Prostate gland (tissue), 2 donors: ENCODE measurements around the gene LCP2. TPM values are rescaled to one million over a fixed set of nuclear protein-coding genes. Genes with fewer than 3 reads are reported as not detected.

ENCODE experiments used
- DNase-seq: peaks from one replicate; pipeline ENCODE4 v3.0.0-alpha.2; 2019; ENCODE audit warnings: low spot score
- H3K27ac ChIP-seq, 2 donors: fragments of 200-600 bp; sonication (generic); 2 replicates each; pipeline ENCODE4 v1.5.1; 2017 to 2019
- H3K27me3 ChIP-seq: fragments of 200-600 bp; sonication (generic); replicated peaks from 2 replicates; pipeline ENCODE4 v1.5.1; 2019; ENCODE audit not compliant: insufficient read depth
- H3K36me3 ChIP-seq, 2 donors: fragments of 200-600 bp; sonication (generic); 1 replicate in 1 of 2; 2 replicates in 1 of 2; pipeline versions ENCODE4 v1.5.1 to v1.8.1; 2017 to 2019
- H3K4me1 ChIP-seq: fragments of 200-600 bp; sonication (generic); replicated peaks from 2 replicates; pipeline ENCODE4 v1.5.1; 2019
- H3K4me3 ChIP-seq, 2 donors: fragments of 200-600 bp; sonication (generic); 2 replicates each; pipeline ENCODE4 v1.5.1; 2017 to 2019
- H3K9me3 ChIP-seq: fragments of 200-600 bp; sonication (generic); 2 replicates; pipeline ENCODE4 v1.5.1; 2017
- CTCF ChIP-seq, 4 experiments: fragments of 200-600 bp in 2 of 4; fragments of 450-650 bp in 2 of 4; sonication (generic) in 2 of 4; IDR thresholded peaks; 1 replicate in 3 of 4; 2 replicates in 1 of 4; pipeline ENCODE4 v1.5.1; 2016 to 2019; ENCODE audit warnings: antibody characterized with exemption in 4 of 4, mild to moderate bottlenecking in 2 of 4, moderate library complexity in 2 of 4
- POLR2A ChIP-seq: fragments of 450-650 bp; IDR thresholded peaks from one replicate; pipeline ENCODE4 v1.6.1; 2016; ENCODE audit warnings: antibody characterized with exemption, mild to moderate bottlenecking
- POLR2AphosphoS5 ChIP-seq: sonication (generic); formaldehyde crosslinking; IDR thresholded peaks from one replicate; pipeline ENCODE4 v1.6.1; 2017; ENCODE audit warnings: antibody characterized with exemption
- WGBS: methylation state at CpG from one replicate; pipeline ENCODE4 v1.1.5; 2018; 5-methylcytosine and 5-hydroxymethylcytosine counted together
- intact Hi-C: fragments of 100-400 bp; cut with DNase I; formaldehyde crosslinking; loops from one replicate; pipeline ENCODE4 v1.14.2; 2022
- total RNA-seq, 2 donors: library from RNA; depleted of rRNA; stranded (reverse); fragments of >200 nt; gene quantifications; one replicate each; pipeline ENCODE4 v1.1.0, GENCODE V29; 2016

The LCP2 gene
- total RNA-seq, 2 donors from 2014 or later: 3.3 to 11.3 TPM

- intact Hi-C loops: no loop called here
- Histone ChIP-seq H3K27ac (no peak overlapping the region), H3K9me3 (no peaks in the 10 kb centered on the region), H3K4me1 (no peaks in the 10 kb centered on the region), H3K27me3 (no peaks in the 10 kb centered on the region), H3K36me3 (no peaks in the 10 kb centered on the region), H3K4me3 (no peak overlapping the region)
- no peak for DNase-seq
- WGBS: 86% methylated on average over 3 of the region's 3 CpGs
- TF ChIP-seq POLR2A: no peak
- no peak for TF ChIP-seq CTCF (IDR thresholded peaks at IDR 0.05)
- no peak for TF ChIP-seq POLR2AphosphoS5
Observed at GRCh38 chr5:170290498-170290897, 7.1 kb downstream of the LCP2 start.

GRCh38 chr5:170289764-170290163 lies 7.8 kb downstream of the LCP2 start:
- Histone ChIP-seq H3K9me3 (no peaks in the 10 kb centered on the region), H3K27ac (no peak overlapping the region), H3K4me3 (no peak overlapping the region), H3K27me3 (no peaks in the 10 kb centered on the region), H3K4me1 (no peaks in the 10 kb centered on the region), H3K36me3 (no peaks in the 10 kb centered on the region)
- no peak for TF ChIP-seq POLR2AphosphoS5
- TF ChIP-seq CTCF (IDR thresholded peaks at IDR 0.05): no peak
- TF ChIP-seq POLR2A: no peak
- WGBS: 72% methylated on average over 4 of the region's 4 CpGs
- no peak for DNase-seq
- intact Hi-C loops: no loop called here

- no peak overlapping the region for H3K27ac ChIP-seq
- TF ChIP-seq POLR2AphosphoS5 (no peak), POLR2A (no peak), CTCF (IDR thresholded peaks at IDR 0.05) (no peak)
- H3K4me1 ChIP-seq: no peaks in the 10 kb centered on the region
- H3K4me3 ChIP-seq: no peak overlapping the region
- H3K36me3 ChIP-seq: no peaks in the 10 kb centered on the region
- H3K9me3 ChIP-seq: no peaks in the 10 kb centered on the region
- H3K27me3 ChIP-seq: no peaks in the 10 kb centered on the region
- intact Hi-C loops: no loop called here
- DNase-seq: no peak
- WGBS: 73% methylated on average over 3 of the region's 3 CpGs
Observed at GRCh38 chr5:170289121-170289520, 8.5 kb downstream of the LCP2 start.

GRCh38 chr5:170288551-170288950 lies 9.0 kb downstream of the LCP2 start:
- 77% methylated on average over 3 of the region's 3 CpGs for WGBS
- intact Hi-C loops: no loop called here
- Histone ChIP-seq H3K4me3 (no peak overlapping the region), H3K27ac (peak overlapping the region in 1 of 2 donors; percentile 20), H3K27me3 (no peaks in the 10 kb centered on the region), H3K9me3 (no peaks in the 10 kb centered on the region), H3K36me3 (no peaks in the 10 kb centered on the region), H3K4me1 (no peaks in the 10 kb centered on the region)
- no peak for DNase-seq
- no peak for TF ChIP-seq CTCF (IDR thresholded peaks at IDR 0.05)
- no peak for TF ChIP-seq POLR2AphosphoS5
- no peak for TF ChIP-seq POLR2A

GRCh38 chr5:170288151-170288550 lies 9.4 kb downstream of the LCP2 start:
- intact Hi-C loops: no loop called here
- no peak for TF ChIP-seq CTCF (IDR thresholded peaks at IDR 0.05)
- TF ChIP-seq POLR2AphosphoS5: no peak
- TF ChIP-seq POLR2A: no peak
- H3K27ac ChIP-seq: peak overlapping the region; percentile 20 to 31
- H3K4me1 ChIP-seq: no peaks in the 10 kb centered on the region
- H3K36me3 ChIP-seq: no peaks in the 10 kb centered on the region
- no peak for DNase-seq
- H3K4me3 ChIP-seq: no peak overlapping the region
- no peaks in the 10 kb centered on the region for H3K27me3 ChIP-seq
- WGBS: 60% methylated on average over 2 of the region's 2 CpGs
- no peaks in the 10 kb centered on the region for H3K9me3 ChIP-seq
